Astrocyte of the cerebellum (primary cell): ENCODE results near the gene PERP.

Source experiments
- DNase-seq: peaks from one replicate; pipeline ENCODE4 v3.0.0-alpha.2; 2011; ENCODE audit warnings: low read depth
- H3K4me3 ChIP-seq: 2 replicates; pipeline ENCODE4 v1.5.1; 2011; ENCODE audit warnings: mild to moderate bottlenecking, low read depth, low read length, moderate library complexity
- in situ Hi-C: cut with HindIII; loops from 2 replicates; pipeline ENCODE4 v1.10.0; 2017; ENCODE audit warnings: low sequenced_read_pairs
- TF ChIP-seq, protein P1 (sequence below): IDR thresholded peaks from 2 replicates; pipeline ENCODE4 v1.5.1; 2012; ENCODE audit warnings: low read length, low read depth, moderate library complexity, mild to moderate bottlenecking; ENCODE audit errors: missing control alignments

PERP gene

DNA sequence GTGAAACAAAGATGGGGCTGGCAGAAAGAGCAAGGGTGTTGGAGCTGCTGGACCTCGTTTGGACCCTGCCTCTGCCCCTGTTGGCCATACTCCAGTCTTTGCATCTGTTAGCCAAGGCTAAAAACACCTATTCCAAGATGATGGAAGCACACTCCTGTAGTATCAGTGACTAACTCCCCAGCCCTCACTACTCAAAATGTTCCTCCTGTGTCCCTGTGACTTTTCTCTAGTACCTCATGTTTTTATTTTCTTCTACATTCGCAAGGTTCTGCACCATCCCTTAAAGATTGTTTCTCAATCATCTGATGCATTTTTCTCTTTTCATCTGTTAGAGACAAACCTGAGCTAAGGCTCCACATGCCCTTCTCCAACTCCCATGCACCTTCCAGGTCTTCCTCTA lies 8.9 kb downstream of the PERP start:
- in situ Hi-C loops, result no loop called here
- no peak overlapping the region for H3K4me3 ChIP-seq
- no peak for DNase-seq
- TF ChIP-seq, protein P1, sequence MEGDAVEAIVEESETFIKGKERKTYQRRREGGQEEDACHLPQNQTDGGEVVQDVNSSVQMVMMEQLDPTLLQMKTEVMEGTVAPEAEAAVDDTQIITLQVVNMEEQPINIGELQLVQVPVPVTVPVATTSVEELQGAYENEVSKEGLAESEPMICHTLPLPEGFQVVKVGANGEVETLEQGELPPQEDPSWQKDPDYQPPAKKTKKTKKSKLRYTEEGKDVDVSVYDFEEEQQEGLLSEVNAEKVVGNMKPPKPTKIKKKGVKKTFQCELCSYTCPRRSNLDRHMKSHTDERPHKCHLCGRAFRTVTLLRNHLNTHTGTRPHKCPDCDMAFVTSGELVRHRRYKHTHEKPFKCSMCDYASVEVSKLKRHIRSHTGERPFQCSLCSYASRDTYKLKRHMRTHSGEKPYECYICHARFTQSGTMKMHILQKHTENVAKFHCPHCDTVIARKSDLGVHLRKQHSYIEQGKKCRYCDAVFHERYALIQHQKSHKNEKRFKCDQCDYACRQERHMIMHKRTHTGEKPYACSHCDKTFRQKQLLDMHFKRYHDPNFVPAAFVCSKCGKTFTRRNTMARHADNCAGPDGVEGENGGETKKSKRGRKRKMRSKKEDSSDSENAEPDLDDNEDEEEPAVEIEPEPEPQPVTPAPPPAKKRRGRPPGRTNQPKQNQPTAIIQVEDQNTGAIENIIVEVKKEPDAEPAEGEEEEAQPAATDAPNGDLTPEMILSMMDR, result no peak

DNA sequence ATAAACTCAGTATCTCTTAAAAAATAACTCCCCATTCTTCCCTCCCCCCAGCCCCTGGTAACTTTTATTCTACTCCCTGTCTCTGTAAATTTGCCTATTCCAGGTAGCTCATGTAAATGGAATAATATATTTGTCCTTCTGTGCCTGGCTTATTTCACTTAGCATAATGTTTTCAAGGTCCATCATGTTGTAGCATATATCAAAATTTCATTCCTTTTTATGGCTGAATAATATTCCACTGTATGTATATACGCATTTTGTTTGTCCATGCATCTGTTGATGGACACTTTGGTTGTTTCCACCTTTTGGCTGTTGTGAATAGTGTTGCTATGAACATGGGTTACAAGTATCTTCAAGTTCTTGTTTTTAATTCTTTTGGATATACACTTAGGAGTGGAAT lies 13.0 kb downstream of the PERP start:
- no peak overlapping the region for H3K4me3 ChIP-seq
- TF ChIP-seq, protein P1, result no peak
- no peak for DNase-seq
- in situ Hi-C loops, result no loop called here

DNA sequence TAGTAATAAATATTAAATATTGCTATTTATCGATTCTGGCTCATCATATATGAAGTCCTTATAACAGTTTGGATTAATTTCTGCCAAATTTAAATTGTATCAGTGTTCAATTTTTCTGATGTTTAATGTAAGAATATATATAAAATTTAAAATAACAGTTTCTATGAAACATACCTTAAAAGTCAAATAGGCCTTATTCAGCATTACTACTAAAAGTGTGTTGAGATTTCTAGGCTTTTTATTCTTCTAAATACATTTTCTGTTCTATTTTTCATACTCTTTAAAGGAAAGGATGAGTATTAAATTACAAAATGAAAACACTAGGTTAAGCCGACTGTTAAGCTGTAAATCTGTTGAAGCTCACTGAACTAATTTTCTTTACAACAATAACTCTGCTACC lies 13.6 kb downstream of the PERP start:
- in situ Hi-C loops, result no loop called here
- TF ChIP-seq, protein P1, result no peak
- DNase-seq, result no peak
- no peak overlapping the region for H3K4me3 ChIP-seq

DNA sequence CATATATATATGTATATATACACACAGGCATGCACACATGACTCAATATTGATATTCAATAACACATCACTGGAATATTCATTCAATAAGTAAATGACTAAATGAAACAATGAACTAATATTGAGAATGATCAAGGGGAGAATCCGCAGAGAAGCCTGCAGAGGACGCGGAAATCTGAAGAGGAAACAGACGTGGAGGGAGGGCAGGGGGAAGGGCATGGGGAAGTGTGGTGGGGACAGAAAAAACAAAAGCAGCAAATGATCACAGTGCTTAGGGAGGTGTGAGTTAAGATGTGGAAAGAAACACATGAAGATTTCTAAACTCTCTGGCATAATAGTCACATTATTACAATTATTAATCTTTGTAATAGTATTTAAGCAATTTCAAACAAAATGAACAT lies 14.5 kb downstream of the PERP start:
- H3K4me3 ChIP-seq, result no peak overlapping the region
- no peak for DNase-seq
- in situ Hi-C loops, result no loop called here
- TF ChIP-seq, protein P1, result no peak

DNA sequence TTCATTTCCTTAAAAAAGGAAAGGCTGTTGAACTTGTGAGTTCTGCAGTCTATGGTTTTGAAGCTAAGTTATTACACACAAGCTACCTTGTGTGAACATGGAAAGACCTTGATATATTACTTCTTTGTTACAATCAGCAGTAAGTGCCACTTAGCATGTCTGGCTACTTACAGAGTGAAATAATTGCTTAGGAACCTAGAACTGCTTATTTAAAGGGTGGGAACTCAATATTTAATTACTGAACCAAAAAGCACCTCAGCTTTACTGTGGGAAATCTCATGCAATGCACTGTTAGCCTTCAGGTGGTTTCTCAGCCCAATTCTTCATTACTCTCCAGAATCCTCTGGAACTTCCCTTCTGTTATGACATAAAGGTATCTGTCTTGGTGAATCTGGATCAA lies 17.9 kb downstream of the PERP start:
- in situ Hi-C loops, result no loop called here
- TF ChIP-seq, protein P1, result no peak
- no peak overlapping the region for H3K4me3 ChIP-seq
- no peak for DNase-seq

DNA sequence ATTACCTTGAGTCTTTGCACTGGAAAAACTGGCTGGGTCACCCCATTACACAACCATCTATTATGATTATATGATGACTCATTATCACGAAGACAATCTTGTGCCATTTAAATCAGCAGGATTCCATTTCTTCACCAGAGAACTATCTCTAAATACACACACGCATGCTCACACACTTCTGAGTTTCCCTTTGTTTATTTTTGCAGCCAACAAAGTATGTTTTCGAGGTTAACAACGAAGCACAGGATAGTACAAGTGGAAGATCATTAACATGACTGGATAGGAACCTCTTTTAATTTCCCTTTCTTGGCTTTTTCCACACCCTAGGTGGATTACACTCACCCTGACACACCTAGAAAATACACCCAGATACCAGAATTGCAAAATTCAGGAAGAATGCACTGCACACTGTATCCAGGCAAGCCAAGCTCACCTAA lies 18.9 kb downstream of the PERP start:
- peak; percentile 70 for DNase-seq
- in situ Hi-C loops, result no loop called here
- no peak overlapping the region for H3K4me3 ChIP-seq
- TF ChIP-seq, protein P1, result no peak
